ENCODE measurements around the gene ZNF385B. TPM values are rescaled to one million over a fixed set of nuclear protein-coding genes. Genes with fewer than 3 reads are reported as not detected.

ZNF385B gene
- total and polyA plus RNA-seq, 10 of the 15 experiments (the other 5 are each of a cell fraction or from before 2014, with no cell fraction given), result not detected

DNA sequence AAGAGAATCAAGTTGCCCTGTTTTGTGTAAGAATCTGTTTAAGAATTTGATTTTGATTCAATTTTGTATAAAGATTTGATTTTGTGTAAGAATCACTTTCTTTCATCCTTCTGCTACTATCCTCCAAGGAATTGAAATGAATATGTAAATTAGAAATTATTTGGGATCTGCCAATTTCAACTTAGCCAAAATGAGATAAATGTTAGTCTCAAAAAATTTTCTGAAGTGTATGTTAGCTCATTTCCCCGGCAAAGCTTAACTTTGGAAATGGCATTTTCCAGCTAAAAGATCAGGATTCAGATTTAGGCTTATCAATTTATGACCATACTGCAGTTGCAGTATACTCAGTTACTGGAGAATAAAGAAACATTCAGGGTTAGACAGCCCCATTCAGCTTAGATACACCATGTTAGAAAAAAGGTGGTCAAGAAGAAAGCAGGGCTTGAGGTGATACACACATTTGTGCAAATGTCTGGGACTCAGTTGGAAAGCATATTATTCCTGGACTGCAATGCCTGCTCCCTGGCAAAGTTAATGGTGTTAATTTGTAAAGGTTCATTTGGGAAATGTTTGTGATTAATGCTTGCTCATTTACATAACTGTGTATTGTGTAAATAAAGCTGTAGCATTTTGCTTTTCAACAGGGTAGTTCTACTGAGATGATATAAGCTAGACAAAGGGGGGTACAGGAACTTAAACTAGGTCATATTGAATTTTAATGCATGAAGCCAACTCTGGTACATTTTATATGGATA, 349.0 kb downstream of the ZNF385B start (continued):
- TF ChIP-seq, protein P1, sequence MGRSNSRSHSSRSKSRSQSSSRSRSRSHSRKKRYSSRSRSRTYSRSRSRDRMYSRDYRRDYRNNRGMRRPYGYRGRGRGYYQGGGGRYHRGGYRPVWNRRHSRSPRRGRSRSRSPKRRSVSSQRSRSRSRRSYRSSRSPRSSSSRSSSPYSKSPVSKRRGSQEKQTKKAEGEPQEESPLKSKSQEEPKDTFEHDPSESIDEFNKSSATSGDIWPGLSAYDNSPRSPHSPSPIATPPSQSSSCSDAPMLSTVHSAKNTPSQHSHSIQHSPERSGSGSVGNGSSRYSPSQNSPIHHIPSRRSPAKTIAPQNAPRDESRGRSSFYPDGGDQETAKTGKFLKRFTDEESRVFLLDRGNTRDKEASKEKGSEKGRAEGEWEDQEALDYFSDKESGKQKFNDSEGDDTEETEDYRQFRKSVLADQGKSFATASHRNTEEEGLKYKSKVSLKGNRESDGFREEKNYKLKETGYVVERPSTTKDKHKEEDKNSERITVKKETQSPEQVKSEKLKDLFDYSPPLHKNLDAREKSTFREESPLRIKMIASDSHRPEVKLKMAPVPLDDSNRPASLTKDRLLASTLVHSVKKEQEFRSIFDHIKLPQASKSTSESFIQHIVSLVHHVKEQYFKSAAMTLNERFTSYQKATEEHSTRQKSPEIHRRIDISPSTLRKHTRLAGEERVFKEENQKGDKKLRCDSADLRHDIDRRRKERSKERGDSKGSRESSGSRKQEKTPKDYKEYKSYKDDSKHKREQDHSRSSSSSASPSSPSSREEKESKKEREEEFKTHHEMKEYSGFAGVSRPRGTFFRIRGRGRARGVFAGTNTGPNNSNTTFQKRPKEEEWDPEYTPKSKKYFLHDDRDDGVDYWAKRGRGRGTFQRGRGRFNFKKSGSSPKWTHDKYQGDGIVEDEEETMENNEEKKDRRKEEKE (IDR thresholded peaks at IDR 0.05), result no peak
- TF ChIP-seq SREBF2 (IDR thresholded peaks at IDR 0.05; ENCODE audit: low read length), result no peak

GRCh38 chr2:179511105-179511789, 350.2 kb downstream of the ZNF385B start:
- Histone ChIP-seq H3K27ac (ENCODE audit: control insufficient read depth, insufficient read depth) (no peak overlapping the region), H3K4me3 (no peak overlapping the region), H3K79me2 (ENCODE audit: control insufficient read depth, insufficient read depth, low read length) (no peaks in the 10 kb centered on the region), H3K9ac (ENCODE audit: control insufficient read depth, insufficient read depth, low read length) (no peak overlapping the region), H3K4me1 (ENCODE audit: control insufficient read depth, insufficient read depth, low read length) (no peaks in the 10 kb centered on the region), H3K27me3 (replicated peaks in 1 of 2; ENCODE audit: control insufficient read depth in 2 of 2, insufficient read depth in 2 of 2, low read length in 1 of 2) (no peaks in the 10 kb centered on the region), H3K36me3 (ENCODE audit: control insufficient read depth in 2 of 2, insufficient read depth in 2 of 2, low read length in 1 of 2) (no peaks in the 10 kb centered on the region), H2AFZ (ENCODE audit: control insufficient read depth, low read depth, low read length) (no peak overlapping the region), H4K20me1 (ENCODE audit: control insufficient read depth, insufficient read depth) (no peaks in the 10 kb centered on the region), H3K4me2 (ENCODE audit: control insufficient read depth, insufficient read depth) (no peak overlapping the region), H3K9me3 (replicated peaks; ENCODE audit: control insufficient read depth, insufficient read depth, low read length) (no peaks in the 10 kb centered on the region)
- 0% methylated on average over 4 of the region's 4 CpGs for WGBS (ENCODE audit: insufficient coverage, insufficient replicate concordance, low lambda C conversion rate, missing lambda C conversion rate)
- SMC1A ChIA-PET (ENCODE audit: uncharacterized antibody, unreplicated experiment), result interaction anchor here (1.2 kb wide), 1 partner anchor 22 kb away, joined by 3 read pairs; no protein-coding TSS in a partner anchor
- CTCF ChIA-PET, result no interaction called here
- in situ Hi-C loops (cut with MboI) (no loop called here), intact Hi-C loops (cut with micrococcal nuclease; ENCODE audit: unreplicated experiment) (no loop called here)
- POLR2A ChIA-PET, result interaction anchor here (0.6 kb wide), 1 partner anchor 172 kb away, joined by 5 read pairs; no protein-coding TSS in a partner anchor
- DNase-seq (ENCODE audit: low read depth, low spot score) (no peak), ATAC-seq (no peak), FAIRE-seq (no peak)
- RAD21 ChIA-PET (ENCODE audit: unreplicated experiment), result no interaction called here
- TF ChIP-seq, protein P2, sequence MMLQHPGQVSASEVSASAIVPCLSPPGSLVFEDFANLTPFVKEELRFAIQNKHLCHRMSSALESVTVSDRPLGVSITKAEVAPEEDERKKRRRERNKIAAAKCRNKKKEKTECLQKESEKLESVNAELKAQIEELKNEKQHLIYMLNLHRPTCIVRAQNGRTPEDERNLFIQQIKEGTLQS (IDR thresholded peaks at IDR 0.05; ENCODE audit: borderline replicate concordance, extremely low read depth, low read depth, low read length), result no peak
- TF ChIP-seq ATF7 (IDR thresholded peaks at IDR 0.05; ENCODE audit: low read depth), result no peak
- TF ChIP-seq ZZZ3 (IDR thresholded peaks at IDR 0.05; ENCODE audit: control insufficient read depth, insufficient read length, low read depth), result no peak
- TF ChIP-seq, protein P3, sequence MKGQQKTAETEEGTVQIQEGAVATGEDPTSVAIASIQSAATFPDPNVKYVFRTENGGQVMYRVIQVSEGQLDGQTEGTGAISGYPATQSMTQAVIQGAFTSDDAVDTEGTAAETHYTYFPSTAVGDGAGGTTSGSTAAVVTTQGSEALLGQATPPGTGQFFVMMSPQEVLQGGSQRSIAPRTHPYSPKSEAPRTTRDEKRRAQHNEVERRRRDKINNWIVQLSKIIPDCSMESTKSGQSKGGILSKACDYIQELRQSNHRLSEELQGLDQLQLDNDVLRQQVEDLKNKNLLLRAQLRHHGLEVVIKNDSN (IDR thresholded peaks at IDR 0.05; ENCODE audit: borderline replicate concordance, extremely low read length, insufficient read depth, low read depth, low read length), result no peak
- no peak for TF ChIP-seq REST (IDR thresholded peaks at IDR 0.05; ENCODE audit: low read depth, low read length)
- no peak for TF ChIP-seq MTA2 (IDR thresholded peaks at IDR 0.05; ENCODE audit: low read depth)
- TF ChIP-seq RUNX3 (IDR thresholded peaks at IDR 0.05; ENCODE audit: low read length), result no peak
- TF ChIP-seq MYB (IDR thresholded peaks at IDR 0.05; ENCODE audit: borderline replicate concordance, low read depth, low read length), result no peak
- no peak for TF ChIP-seq RBBP5 (conservative IDR thresholded peaks at IDR 0.05)
- TF ChIP-seq PKNOX1 (IDR thresholded peaks at IDR 0.05), result no peak
- BruUV-seq (replicated peaks), result no TSS peak
